Activated B cell treated with CpG ODN at 0.5 μM for 24 hours (primary cell): ENCODE measurements around the gene ZNF750. TPM values are rescaled to one million over a fixed set of nuclear protein-coding genes. Genes with fewer than 3 reads are reported as not detected.

Source experiments
- ATAC-seq: fragments of 200-7000 bp; cut with Tn5 transposase; one replicate; pipeline ENCODE4 v1.10.0; 2021; ENCODE audit warnings: low read depth, mild to moderate bottlenecking, moderate library complexity
- CTCF ChIA-PET: fragments of 350-600 bp; sonication (Branson Sonifier 250); formaldehyde crosslinking; loops from one replicate; lab custom pipeline; 2021; ENCODE audit warnings: antibody characterized with exemption; lab: Charles Lee
- POLR2A ChIA-PET: fragments of 350-600 bp; sonication (Branson Sonifier 250); formaldehyde crosslinking; loops from one replicate; lab custom pipeline; 2021; ENCODE audit warnings: antibody characterized with exemption; lab: Charles Lee
- DNase-seq: peaks from one replicate; pipeline ENCODE4 v3.0.0; 2022
- H3K27ac Mint-ChIP-seq: one replicate; pipeline ENCODE4 v1.8.0; 2020; ENCODE audit warnings: mixed read lengths
- H3K27me3 Mint-ChIP-seq: one replicate; pipeline ENCODE4 v1.8.0; 2021; ENCODE audit warnings: mixed read lengths
- H3K36me3 Mint-ChIP-seq: one replicate; pipeline ENCODE4 v1.8.0; 2021; ENCODE audit warnings: low read depth, mixed read lengths
- H3K4me1 Mint-ChIP-seq: one replicate; pipeline ENCODE4 v1.8.0; 2021; ENCODE audit warnings: mixed read lengths
- H3K4me3 Mint-ChIP-seq: one replicate; pipeline ENCODE4 v1.8.0; 2020; ENCODE audit warnings: mild to moderate bottlenecking, mixed read lengths
- H3K9me3 Mint-ChIP-seq: one replicate; pipeline ENCODE4 v1.8.0; 2020; ENCODE audit warnings: mixed read lengths
- intact Hi-C: fragments of 100-400 bp; cut with micrococcal nuclease; formaldehyde crosslinking; loops from one replicate; pipeline ENCODE4 v1.15.1; 2024
- total RNA-seq: library from RNA; stranded (reverse); gene quantifications from 2 replicates; pipeline ENCODE4 v1.2.3, GENCODE V29; 2022
- TF ChIP-seq, protein P1 (sequence below): fragments of 200-600 bp; IDR thresholded peaks from one replicate; pipeline ENCODE4 v1.8.0; 2022; ENCODE audit warnings: antibody characterized with exemption, mild to moderate bottlenecking

Gene ZNF750
- total RNA-seq, 1 donor from 2014 or later = not detected

DNA sequence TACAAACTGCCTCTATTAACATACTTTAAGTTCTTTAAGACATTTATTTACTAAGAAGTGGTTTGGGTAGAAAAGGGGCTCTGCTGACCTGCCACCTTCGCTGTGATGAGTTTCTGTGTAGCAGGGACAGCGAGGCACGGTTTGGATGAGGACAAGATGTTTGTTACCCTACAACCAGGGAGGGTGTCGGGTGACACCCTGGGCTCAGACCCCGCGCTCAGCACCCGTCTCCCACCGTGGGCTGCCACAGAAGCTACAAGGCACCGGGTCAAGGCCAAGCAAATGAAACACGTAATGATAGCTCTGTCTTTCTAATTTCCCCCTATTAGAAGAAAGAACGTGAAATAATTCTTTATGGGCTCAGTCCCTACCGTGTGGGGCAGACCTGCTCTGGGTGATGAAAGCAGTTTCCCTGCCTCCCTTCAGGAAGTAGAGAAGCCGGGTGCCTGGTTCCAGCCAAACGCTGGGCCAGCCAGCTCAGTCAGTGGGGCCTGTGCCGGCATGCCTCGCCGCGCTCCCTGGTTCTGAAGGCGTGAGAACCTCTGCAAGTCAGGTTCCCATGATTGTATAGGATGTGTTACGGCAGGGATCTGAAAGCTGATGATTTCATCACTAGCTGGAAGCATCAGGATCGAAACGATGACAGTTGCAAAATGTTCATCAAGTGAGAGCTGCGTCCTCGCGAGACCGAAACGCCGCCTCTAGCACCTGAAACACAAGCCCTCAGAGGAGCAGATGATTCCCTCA is 3.9 kb downstream of the ZNF750 start:
- CTCF ChIA-PET = no interaction called here
- no peaks in the 10 kb centered on the region for H3K9me3 Mint-ChIP-seq
- POLR2A ChIA-PET = interaction anchor here (0.5 kb wide), 1 partner anchor 1015 kb away, joined by 4 read pairs; no protein-coding TSS in a partner anchor
- H3K27ac Mint-ChIP-seq = no peak overlapping the region
- no peaks in the 10 kb centered on the region for H3K27me3 Mint-ChIP-seq
- TF ChIP-seq, protein P1, sequence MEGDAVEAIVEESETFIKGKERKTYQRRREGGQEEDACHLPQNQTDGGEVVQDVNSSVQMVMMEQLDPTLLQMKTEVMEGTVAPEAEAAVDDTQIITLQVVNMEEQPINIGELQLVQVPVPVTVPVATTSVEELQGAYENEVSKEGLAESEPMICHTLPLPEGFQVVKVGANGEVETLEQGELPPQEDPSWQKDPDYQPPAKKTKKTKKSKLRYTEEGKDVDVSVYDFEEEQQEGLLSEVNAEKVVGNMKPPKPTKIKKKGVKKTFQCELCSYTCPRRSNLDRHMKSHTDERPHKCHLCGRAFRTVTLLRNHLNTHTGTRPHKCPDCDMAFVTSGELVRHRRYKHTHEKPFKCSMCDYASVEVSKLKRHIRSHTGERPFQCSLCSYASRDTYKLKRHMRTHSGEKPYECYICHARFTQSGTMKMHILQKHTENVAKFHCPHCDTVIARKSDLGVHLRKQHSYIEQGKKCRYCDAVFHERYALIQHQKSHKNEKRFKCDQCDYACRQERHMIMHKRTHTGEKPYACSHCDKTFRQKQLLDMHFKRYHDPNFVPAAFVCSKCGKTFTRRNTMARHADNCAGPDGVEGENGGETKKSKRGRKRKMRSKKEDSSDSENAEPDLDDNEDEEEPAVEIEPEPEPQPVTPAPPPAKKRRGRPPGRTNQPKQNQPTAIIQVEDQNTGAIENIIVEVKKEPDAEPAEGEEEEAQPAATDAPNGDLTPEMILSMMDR = no peak
- intact Hi-C loops = no loop called here
- no peak overlapping the region for H3K4me3 Mint-ChIP-seq
- DNase-seq = no peak
- H3K4me1 Mint-ChIP-seq = no peaks in the 10 kb centered on the region
- no peak for ATAC-seq
- H3K36me3 Mint-ChIP-seq = peaks cover 23% of the 10 kb centered on the region

DNA sequence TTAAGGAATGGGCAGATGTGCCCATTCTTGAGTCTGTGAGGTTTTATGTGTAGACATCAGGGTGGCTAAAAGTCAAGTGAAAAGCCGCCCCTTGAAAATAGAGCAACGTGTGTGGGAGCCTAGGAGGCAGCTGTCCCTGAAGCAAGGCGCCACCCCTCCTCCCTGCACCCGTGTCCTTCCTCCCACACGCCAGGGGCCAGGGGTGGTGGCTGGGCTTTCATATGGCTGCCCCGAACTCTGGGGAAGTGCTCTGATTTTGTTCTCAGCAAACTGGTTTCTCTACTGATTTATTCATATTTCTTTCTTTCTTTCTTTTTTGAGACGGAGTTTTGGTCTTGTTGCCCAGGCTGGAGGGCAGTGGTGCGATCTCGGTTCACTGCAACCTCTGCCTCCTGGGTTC is 4.7 kb downstream of the ZNF750 start:
- intact Hi-C loops = no loop called here
- Mint-ChIP-seq H3K36me3 (peaks cover 24% of the 10 kb centered on the region), H3K4me1 (no peaks in the 10 kb centered on the region), H3K4me3 (no peak overlapping the region), H3K27me3 (no peaks in the 10 kb centered on the region), H3K9me3 (no peaks in the 10 kb centered on the region), H3K27ac (no peak overlapping the region)
- TF ChIP-seq, protein P1 = no peak
- ATAC-seq = no peak
- DNase-seq = no peak
- CTCF ChIA-PET = no interaction called here
- POLR2A ChIA-PET = interaction anchor here (0.5 kb wide), 1 partner anchor 1015 kb away, joined by 4 read pairs; no protein-coding TSS in a partner anchor

DNA sequence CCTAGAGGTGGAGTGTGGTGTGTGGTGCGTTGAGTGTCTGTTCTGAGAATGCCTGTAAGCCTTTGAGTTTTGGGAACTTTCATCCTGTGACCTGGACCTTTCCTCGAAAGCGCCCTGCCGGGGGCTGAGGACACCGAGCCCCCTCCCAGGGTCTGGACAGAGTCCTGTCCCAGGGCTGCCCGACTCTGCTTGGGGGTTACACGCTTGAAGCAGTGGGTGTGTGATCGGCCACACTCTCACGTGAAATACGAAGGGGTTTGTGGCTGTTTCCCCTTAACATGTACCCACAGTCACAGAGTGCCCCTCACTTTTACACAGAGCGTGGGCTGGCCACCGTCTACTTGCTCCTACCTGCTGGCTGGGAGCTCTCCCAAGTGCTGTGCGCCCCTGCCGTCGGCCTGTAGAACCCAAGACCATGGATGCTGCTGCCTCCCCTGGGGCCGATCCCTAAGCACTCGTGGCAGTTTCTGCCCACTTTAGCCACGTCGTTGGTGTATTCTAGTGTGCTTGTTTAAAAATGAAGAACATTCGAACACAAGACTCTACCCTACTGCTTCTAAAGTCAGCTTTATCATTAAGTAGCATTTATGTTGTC is 6.8 kb downstream of the ZNF750 start:
- no peaks in the 10 kb centered on the region for H3K27me3 Mint-ChIP-seq
- DNase-seq (no peak), ATAC-seq (no peak)
- no peak overlapping the region for H3K4me3 Mint-ChIP-seq
- intact Hi-C loops = no loop called here
- no peak overlapping the region for H3K27ac Mint-ChIP-seq
- POLR2A ChIA-PET = no interaction called here
- TF ChIP-seq, protein P1 = no peak
- no peaks in the 10 kb centered on the region for H3K9me3 Mint-ChIP-seq
- no peaks in the 10 kb centered on the region for H3K4me1 Mint-ChIP-seq
- H3K36me3 Mint-ChIP-seq = peaks cover 33% of the 10 kb centered on the region
- CTCF ChIA-PET = no interaction called here

DNA sequence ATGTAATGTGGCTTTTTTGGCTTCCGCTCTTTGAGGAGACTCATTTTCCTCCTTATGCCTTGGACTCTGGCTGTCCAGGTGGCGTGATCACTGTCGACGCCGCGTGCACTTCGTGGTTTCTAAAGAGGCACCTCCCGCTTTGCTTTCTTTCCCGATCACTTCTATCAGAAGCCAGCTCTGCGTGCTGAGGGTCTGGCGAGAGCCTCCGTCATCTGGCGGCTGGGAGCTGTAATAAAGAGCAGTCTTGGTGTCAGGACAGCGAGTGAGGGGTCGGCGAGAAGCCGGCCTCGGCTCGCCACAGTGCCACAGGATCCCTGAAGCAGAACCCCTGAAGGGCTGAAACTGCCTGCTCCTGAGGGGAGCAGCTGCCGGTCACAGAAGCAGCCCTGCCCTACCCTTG is 7.4 kb downstream of the ZNF750 start:
- DNase-seq (no peak), ATAC-seq (no peak)
- intact Hi-C loops = no loop called here
- Mint-ChIP-seq H3K4me1 (no peaks in the 10 kb centered on the region), H3K9me3 (no peaks in the 10 kb centered on the region), H3K27me3 (no peaks in the 10 kb centered on the region), H3K27ac (no peak overlapping the region), H3K4me3 (no peak overlapping the region), H3K36me3 (peaks cover 38% of the 10 kb centered on the region)
- CTCF ChIA-PET = no interaction called here
- POLR2A ChIA-PET = no interaction called here
- TF ChIP-seq, protein P1 = no peak

DNA sequence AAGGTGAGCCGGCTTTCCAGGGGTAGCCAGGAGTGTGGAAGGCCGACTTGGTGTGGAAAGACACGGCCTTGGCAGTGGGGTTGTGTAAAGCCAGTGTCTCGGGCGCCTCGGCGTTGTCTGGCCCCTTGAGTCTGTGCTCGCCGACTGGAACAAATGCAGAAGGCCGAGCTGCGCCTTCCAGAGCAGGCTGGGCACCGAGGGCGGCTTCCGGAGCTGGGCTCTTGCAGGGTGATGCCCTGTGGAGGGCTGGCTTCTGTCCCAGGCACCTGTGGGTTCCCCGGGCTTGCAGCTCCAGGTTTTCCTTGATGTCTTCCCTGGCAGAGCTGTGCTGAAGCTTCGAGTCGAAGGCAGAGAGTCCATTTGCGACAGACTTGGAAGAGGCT is 8.0 kb downstream of the ZNF750 start:
- peaks cover 38% of the 10 kb centered on the region for H3K36me3 Mint-ChIP-seq
- H3K4me3 Mint-ChIP-seq = no peak overlapping the region
- no peaks in the 10 kb centered on the region for H3K27me3 Mint-ChIP-seq
- H3K9me3 Mint-ChIP-seq = no peaks in the 10 kb centered on the region
- POLR2A ChIA-PET = no interaction called here
- TF ChIP-seq, protein P1 = no peak
- H3K4me1 Mint-ChIP-seq = no peaks in the 10 kb centered on the region
- DNase-seq (no peak), ATAC-seq (no peak)
- H3K27ac Mint-ChIP-seq = no peak overlapping the region
- intact Hi-C loops = no loop called here
- CTCF ChIA-PET = no interaction called here
